GM19023 (cell line): ENCODE data around the gene STK32A.
"Not testable (repeated sequence)": the region's sequence is repeated elsewhere in the genome, so short reads cannot be mapped to it uniquely, and the experiment has no call there.

ENCODE experiments used
- ATAC-seq: cut with Tn5 transposase; IDR thresholded peaks from one replicate; pipeline ENCODE4 v1.9.1; 2021; ENCODE audit warnings: mild to moderate bottlenecking, moderate library complexity; ENCODE audit not compliant: unreplicated experiment

STK32A gene

GRCh38 chr5:147341345-147341744 is 106.5 kb downstream of the STK32A start:
- no peak for ATAC-seq

- no peak for ATAC-seq
Observed at GRCh38 chr5:147344861-147345260, 110.0 kb downstream of the STK32A start.

DNA sequence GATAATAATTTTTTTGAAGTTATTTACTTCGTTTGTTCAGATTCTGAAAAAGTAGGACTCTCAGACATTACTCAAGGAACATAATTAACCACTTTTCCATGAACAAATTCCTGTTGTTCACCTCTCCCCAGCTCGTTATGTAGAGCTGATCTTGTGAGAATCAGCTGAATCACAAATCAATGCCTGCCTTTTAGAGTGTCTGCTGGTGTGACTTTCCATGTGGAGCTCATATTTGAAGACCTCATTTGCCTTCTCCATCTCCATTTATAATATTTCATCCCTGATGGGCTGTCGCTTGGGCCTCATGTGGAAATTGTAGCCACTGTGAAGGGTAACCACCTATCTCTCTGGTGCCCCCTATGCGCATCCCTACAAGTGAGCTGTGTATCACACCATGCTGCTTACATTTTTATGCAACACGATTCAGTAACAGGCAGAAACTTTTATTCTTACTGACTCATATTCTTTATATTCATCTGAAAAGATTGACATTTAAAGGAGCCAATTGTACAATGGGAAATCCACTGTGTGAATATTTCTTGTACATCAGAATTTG is 111.3 kb downstream of the STK32A start:
- no peak for ATAC-seq

DNA sequence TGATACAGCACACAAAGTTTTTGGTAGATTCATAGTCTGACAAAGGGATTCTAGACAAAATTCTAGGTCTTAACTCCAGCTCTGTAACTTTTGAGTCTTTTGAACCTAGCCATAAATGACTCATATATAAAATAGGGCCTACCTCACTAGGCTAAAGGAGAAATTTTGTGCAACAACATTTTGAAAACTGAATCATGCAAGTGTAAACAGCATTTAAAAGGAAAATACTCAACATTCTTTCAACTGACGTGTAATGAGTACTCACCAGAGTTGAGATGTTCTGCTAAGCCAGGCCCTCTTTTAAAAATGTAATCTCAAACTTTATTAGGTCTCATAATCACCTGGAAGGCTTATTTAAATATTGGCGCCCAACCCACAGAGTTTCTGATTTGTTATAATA is 113.2 kb downstream of the STK32A start:
- no peak for ATAC-seq

- ATAC-seq, result no peak
Observed at GRCh38 chr5:147348451-147348850, 113.6 kb downstream of the STK32A start.

DNA sequence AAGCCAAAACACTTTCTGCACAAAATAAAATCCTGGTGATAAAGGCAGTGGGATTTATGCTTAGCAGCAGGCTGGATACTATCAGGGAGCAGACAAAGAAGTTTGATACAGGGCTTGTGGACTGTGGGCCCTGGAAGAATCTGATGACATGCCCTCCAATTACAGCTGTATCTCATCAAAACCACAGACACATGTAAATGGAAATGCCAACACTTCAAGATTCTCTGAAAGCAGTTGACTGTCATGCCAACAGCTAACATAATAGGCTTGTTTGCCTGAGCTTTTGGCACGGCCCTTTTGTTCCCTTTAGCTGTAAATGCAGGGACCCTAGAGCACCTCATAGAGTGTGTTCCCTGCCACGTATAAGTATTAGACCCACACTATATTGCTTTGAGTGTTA is 114.4 kb downstream of the STK32A start:
- ATAC-seq, result no peak

DNA sequence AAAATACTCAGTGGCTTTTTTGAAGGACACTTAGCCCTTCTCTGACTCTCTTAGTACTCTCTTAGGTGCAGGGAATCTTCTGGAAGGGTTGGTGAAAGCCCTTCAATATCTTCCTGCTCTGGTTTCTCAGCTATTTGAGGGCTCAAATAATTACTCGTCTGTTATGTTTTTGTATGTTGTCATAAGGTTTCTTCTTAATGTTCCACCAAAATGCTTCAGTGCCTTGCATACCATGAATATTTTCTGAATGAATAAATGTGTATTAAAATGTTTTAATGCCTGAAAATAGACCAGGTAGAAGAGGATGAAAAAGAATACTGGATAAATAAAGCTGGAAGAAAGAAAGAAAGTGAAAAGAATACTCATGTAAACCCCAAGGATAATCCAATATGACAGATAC is 124.3 kb downstream of the STK32A start:
- no peak for ATAC-seq

DNA sequence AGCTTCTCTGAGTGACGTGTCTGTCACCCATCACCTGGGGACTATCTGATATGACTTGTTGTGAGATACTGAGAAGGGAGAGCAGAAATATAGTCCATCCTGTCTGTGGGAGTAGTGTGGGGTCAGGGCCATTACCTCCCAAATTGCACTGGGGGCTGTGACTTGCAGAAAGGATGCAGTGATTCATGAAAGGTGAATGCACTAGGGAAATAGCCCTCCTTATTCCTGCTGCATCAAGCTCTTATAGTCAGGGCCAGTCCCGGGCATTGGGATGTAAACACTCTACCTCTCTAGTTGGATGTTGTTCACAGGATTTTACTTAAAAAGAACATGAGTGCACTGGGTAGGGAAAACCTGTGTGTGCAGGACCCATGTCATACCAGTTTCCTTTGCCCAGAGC is 124.8 kb downstream of the STK32A start:
- ATAC-seq, result no peak

GRCh38 chr5:147360816-147361215 is 126.0 kb downstream of the STK32A start:
- no peak for ATAC-seq

GRCh38 chr5:147361441-147362175 is 126.8 kb downstream of the STK32A start:
- ATAC-seq, result no peak

GRCh38 chr5:147367381-147367780 is 132.6 kb downstream of the STK32A start:
- ATAC-seq, result not testable (repeated sequence)

DNA sequence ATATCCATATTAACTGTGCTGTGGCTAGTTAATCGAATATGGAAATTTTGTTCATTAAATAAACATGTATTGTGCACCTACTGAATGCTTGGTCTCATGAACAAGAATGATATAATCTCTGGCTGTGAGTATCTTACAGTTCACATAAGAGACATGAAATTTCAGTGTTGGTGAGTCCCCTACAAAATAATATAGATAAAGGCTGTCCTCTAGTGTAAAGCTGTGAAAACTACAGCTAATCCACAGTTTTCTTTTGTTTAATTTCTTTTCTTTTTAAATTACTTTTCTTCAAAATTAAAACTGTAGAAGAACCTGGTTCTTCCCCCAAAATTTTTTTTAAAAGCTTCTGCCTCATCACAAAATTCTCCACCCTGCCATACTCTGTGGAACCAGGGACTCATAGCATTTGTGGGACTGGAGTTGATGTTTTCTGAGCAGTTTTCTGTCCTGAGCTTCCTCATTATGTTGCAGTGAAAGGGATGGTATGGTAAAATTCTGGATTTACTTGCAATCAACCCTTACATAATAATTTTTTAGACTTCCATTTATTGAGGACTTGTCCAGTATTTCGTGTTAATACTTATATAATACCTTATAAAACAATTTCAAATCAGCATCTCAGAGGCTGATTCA is 135.0 kb downstream of the STK32A start:
- ATAC-seq, result no peak

DNA sequence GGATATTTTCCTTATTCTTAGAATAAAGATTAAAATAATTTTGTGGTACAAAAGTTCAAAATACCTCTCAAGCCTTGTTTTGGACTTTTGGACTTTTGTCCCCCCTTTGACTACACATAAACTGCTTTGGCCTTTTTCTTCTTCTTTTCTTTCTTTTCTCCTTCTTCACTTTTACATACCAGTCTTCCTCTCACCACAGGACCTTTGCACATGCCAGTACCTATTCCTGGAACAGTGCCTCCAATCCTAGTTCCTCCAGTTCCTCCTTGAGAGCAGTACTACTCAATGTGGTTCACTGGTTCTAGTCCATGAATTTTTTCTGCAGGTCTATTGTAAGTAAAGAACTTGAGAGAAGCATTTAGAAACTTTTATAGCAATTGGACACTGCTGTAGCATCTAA is 136.5 kb downstream of the STK32A start:
- ATAC-seq, result no peak

GRCh38 chr5:147372191-147372590 is 137.4 kb downstream of the STK32A start:
- ATAC-seq, result no peak

- no peak for ATAC-seq
Observed at GRCh38 chr5:147373328-147373727, 138.5 kb downstream of the STK32A start.

GRCh38 chr5:147375151-147375550 is 140.3 kb downstream of the STK32A start:
- ATAC-seq, result no peak

- ATAC-seq, result no peak
Observed at GRCh38 chr5:147377682-147378081, 142.9 kb downstream of the STK32A start.

- no peak for ATAC-seq
Observed at GRCh38 chr5:147381555-147381954, 146.7 kb downstream of the STK32A start.

DNA sequence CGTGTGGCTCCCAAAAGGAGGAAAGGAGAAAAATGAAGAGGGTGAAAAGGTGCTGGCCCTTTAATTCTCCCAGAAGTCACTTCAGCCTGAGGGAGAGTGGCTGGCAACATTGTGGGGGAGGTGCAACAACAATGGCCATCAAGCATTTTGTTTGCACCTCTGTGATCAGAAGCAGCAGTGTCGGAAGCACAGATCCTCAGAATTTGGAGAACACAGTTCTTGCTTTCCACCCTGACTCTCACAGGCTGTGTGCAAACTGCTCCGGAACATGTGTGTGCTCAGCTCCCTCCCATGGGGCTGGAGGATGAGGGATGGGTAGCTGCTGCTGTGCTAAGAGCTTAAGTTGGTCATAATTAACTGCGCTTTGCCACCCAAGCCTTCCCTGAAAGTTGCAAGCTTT is 147.9 kb downstream of the STK32A start:
- no peak for ATAC-seq

DNA sequence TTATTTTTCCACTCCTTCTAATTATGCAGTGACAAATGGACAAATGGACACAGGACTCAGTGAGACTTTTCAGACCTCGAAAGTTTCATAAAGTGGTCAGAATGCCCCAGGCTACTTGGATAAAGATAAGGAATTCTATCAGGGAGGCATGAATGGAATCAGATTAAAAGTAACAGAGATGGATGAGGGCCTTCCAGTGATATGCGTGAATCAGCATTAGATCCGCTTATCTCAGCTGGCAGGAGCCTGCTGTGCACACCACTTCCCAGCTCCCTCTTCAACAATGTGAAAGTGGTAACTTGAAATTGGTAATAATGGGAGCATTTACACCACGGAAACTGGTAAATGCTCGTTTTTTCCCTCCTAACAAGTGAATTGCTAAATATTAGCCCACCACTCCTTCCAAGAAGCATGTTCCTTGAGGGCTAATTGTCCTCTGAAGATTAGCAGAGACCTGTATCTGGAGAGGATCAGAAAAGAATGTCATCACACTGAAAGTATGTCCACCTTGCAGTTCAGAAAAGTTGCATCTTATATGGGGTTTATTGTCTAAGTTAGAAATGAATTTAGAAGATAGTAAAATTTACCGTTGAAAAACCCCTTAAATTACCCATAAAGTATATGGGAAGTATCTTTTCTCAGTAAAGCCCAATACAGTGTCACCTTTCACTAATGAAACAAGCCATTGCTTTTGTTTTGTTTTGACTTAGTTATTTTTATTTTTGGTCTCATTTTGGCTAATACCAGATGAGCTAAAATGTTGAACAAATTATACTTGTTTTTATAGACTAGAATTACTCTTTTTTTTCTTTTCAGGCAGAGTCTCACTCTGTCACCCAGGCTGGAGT is 149.7 kb downstream of the STK32A start:
- ATAC-seq, result no peak

DNA sequence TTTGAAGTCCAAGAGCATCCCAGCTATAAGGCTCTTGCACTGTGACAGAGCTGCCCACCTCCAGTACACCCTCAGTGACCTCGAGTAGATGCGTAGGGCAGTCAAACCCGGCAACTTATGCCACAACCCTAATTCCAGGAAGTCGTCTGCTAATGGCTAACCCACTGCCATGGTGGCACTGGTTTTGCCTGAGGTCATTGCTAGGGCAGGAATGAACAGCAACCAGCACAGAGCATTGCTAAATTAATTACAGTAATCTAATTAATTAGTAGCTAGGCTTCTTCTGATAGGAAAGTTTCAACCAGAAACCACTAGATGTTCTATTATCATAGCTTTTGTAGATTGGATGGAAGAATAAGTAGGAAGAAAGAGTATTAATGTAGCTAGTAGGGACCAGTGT is 152.3 kb downstream of the STK32A start:
- ATAC-seq, result no peak
